ENCODE results near the gene CHST1. TPM values are rescaled to one million over a fixed set of nuclear protein-coding genes. Genes with fewer than 3 reads are reported as not detected.

CHST1 gene
- total RNA-seq, 2 experiments from 2014 or later, result 0.11 to 0.12 TPM

DNA sequence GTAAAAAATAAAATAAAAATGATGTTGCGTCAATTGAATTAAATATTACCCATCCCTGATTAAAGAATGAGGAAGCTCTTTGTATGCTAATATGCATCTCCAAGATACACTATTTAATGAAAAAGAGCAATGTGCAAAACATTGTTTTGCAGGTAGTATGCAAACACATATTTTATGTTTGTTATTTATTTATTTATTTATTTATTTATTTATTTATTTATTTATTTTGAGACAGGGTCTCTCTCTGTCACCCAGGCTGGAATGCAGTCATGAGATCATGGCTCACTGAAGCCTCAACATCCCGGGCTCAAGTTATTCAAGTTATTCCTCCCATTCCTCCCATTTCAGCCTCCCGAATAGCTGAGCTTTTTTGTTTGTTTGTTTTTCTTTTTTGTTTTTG lies 7.2 kb upstream of the CHST1 start:
- intact Hi-C loops (cut with DNase I, micrococcal nuclease), result no loop called here
- Mint-ChIP-seq H3K27ac (no peak overlapping the region), H3K4me1 (no peaks in the 10 kb centered on the region), H3K36me3 (ENCODE audit: low read depth) (no peaks in the 10 kb centered on the region), H3K9me3 (ENCODE audit: low read depth) (no peaks in the 10 kb centered on the region), H3K4me3 (no peak overlapping the region), H3K27me3 (peaks cover 4% of the 10 kb centered on the region)
- ATAC-seq (no peak), DNase-seq (no peak)
- ChIA-PET CTCF (interaction anchor here (0.6 to 2.5 kb wide), 2 partner anchors 18 to 99 kb away, joined by 3 to 8 read pairs; no protein-coding TSS in a partner anchor), POLR2A (no interaction called here)

GRCh38 chr11:45671246-45672171 lies 6.1 kb upstream of the CHST1 start:
- Mint-ChIP-seq H3K4me3 (no peak overlapping the region), H3K36me3 (ENCODE audit: low read depth) (no peaks in the 10 kb centered on the region), H3K27ac (no peak overlapping the region), H3K4me1 (no peaks in the 10 kb centered on the region), H3K27me3 (peaks cover 15% of the 10 kb centered on the region), H3K9me3 (ENCODE audit: low read depth) (no peaks in the 10 kb centered on the region)
- POLR2A ChIA-PET, result no interaction called here
- DNase-seq, result no peak
- no peak for ATAC-seq
- intact Hi-C loops (cut with DNase I, micrococcal nuclease), result no loop called here
- CTCF ChIA-PET, result no interaction called here

DNA sequence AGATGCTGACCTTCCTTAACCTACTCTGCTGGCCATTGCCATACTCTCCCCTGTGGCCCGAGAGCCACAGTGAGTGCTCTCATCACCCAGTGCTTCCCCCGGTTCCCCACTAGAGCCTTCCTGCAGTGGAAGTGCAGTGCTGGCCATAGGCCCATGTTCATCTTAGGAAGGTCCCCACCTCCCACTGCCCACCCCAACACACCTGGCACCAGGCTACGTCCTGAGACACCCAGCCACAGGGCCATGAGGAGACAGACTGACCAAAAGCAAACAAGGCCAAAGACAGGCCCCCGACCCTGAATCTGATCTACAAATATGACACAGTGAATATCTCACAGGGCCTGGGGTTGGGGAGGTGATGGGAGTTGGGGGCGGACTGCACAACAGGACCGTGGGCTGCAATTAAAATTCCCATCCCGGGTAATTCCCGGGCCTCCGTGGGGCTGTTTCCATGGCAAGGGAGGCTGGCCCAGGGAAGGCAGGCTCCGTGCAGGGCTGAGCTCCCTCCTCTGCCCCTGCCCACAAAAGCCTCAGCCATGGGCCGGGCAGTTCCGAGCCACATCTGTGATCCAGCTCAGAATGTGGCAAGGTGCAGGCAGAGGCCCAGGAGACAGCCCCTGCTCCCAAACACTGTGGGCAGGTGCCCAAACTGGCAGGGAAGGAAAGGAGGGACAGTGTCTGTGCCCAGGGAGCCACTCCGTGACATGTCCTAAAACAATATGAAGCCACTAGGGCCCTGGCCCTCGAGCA lies 5.1 kb upstream of the CHST1 start:
- H3K4me1 Mint-ChIP-seq, result no peaks in the 10 kb centered on the region

GRCh38 chr11:45669956-45670355 lies 4.5 kb upstream of the CHST1 start:
- Mint-ChIP-seq H3K4me1 (no peaks in the 10 kb centered on the region), H3K4me3 (no peak overlapping the region), H3K9me3 (ENCODE audit: low read depth) (no peaks in the 10 kb centered on the region), H3K36me3 (ENCODE audit: low read depth) (no peaks in the 10 kb centered on the region), H3K27me3 (peaks cover 22% of the 10 kb centered on the region), H3K27ac (no peak overlapping the region)
- ATAC-seq (no peak), DNase-seq (no peak)
- ChIA-PET POLR2A (no interaction called here), CTCF (interaction anchor here (0.6 to 3.6 kb wide), 2 partner anchors 101 to 310 kb away, joined by 3 to 13 read pairs; no protein-coding TSS in a partner anchor)
- intact Hi-C loops (cut with DNase I, micrococcal nuclease), result loop anchor here in 1 of 2 experiments (10.0 kb wide), 1 partner anchor 525 kb away; the partner anchor contains the start of gene PRDM11

More for the DNA sequence above, 5.1 kb upstream of the CHST1 start:
- H3K9me3 Mint-ChIP-seq (ENCODE audit: low read depth), result no peaks in the 10 kb centered on the region
- ChIA-PET CTCF (no interaction called here), POLR2A (no interaction called here)
- H3K4me3 Mint-ChIP-seq, result no peak overlapping the region
- peaks cover 22% of the 10 kb centered on the region for H3K27me3 Mint-ChIP-seq
- DNase-seq (no peak), ATAC-seq (no peak)
- H3K27ac Mint-ChIP-seq, result no peak overlapping the region
- intact Hi-C loops (cut with DNase I, micrococcal nuclease), result no loop called here
- H3K36me3 Mint-ChIP-seq (ENCODE audit: low read depth), result no peaks in the 10 kb centered on the region

- Mint-ChIP-seq H3K4me3 (no peak overlapping the region), H3K27me3 (peaks cover 22% of the 10 kb centered on the region)
- intact Hi-C loops (cut with DNase I, micrococcal nuclease), result loop anchor here in 1 of 2 experiments (10.0 kb wide), 1 partner anchor 524 kb away; the partner anchor contains the start of gene PRDM11
Measured at GRCh38 chr11:45669146-45669545, 3.7 kb upstream of the CHST1 start.

DNA sequence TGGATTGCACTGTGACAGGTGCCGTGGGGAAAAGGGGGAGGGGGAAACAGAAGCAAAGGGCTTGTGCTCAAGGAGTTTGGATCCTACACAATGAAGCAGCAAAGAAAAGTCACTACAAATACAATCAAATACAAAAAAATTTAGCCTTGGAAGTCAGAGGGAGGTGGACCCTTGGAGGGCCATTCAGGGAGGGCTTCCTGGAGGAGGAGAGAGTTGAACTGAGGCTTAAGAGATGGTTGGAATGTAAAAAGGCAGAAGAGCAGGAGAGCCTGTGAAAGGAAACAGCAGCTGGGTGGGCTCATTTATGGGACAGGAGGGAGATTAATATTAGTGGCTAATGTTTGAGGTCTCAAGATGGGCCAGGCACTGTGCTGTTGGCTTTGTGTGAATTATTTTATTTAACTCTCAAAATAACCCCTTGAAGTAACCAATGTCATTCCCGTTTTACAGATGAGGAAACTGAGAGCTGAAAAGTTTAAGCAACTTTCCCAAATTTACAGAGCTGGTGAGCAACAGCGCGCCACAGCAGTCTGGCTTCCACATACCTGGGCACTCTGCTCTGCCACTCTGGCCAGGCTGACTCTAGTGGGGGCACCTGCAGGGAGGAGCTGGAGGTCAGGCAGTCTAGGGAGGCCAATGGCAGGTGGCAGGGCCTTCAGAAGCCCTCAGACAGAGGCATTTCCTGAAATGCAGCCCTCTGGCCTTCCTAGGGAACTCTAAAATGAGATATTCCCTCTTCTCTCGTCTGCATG lies 2.7 kb upstream of the CHST1 start:
- H3K27me3 Mint-ChIP-seq, result peaks cover 31% of the 10 kb centered on the region
- H3K36me3 Mint-ChIP-seq (ENCODE audit: low read depth), result no peaks in the 10 kb centered on the region
- CTCF ChIA-PET, result interaction anchor here (0.8 to 3.6 kb wide), 3 partner anchors 11 to 297 kb away, joined by 3 to 13 read pairs (median 11); no protein-coding TSS in a partner anchor
- H3K4me1 Mint-ChIP-seq, result peaks cover 2% of the 10 kb centered on the region
- no peak for ATAC-seq
- H3K9me3 Mint-ChIP-seq (ENCODE audit: low read depth), result no peaks in the 10 kb centered on the region
- intact Hi-C loops (cut with DNase I, micrococcal nuclease), result loop anchor here in 1 of 2 experiments (10.0 kb wide), 1 partner anchor 523 kb away; the partner anchor contains the start of gene PRDM11
- no peak overlapping the region for H3K4me3 Mint-ChIP-seq
- no peak for DNase-seq
- POLR2A ChIA-PET, result no interaction called here
- no peak overlapping the region for H3K27ac Mint-ChIP-seq

More at GRCh38 chr11:45669146-45669545, 3.7 kb upstream of the CHST1 start:
- ChIA-PET POLR2A (no interaction called here), CTCF (interaction anchor here (0.6 to 3.6 kb wide), 3 partner anchors 102 to 309 kb away, joined by 3 to 13 read pairs (median 3); no protein-coding TSS in a partner anchor)
- ATAC-seq (no peak), DNase-seq (no peak)
- Mint-ChIP-seq H3K36me3 (ENCODE audit: low read depth) (no peaks in the 10 kb centered on the region), H3K9me3 (ENCODE audit: low read depth) (no peaks in the 10 kb centered on the region), H3K4me1 (no peaks in the 10 kb centered on the region), H3K27ac (no peak overlapping the region)

GRCh38 chr11:45666648-45667642 lies 1.5 kb upstream of the CHST1 start:
- intact Hi-C loops (cut with DNase I, micrococcal nuclease), result loop anchor here in 1 of 2 experiments (10.0 kb wide), 1 partner anchor 522 kb away; the partner anchor contains the start of gene PRDM11
- DNase-seq (no peak), ATAC-seq (no peak)
- H3K27ac Mint-ChIP-seq, result no peak overlapping the region
- ChIA-PET POLR2A (no interaction called here), CTCF (interaction anchor here (0.6 to 3.6 kb wide), 3 partner anchors 10 to 261 kb away, joined by 3 to 13 read pairs (median 11); no protein-coding TSS in a partner anchor)
- H3K36me3 Mint-ChIP-seq (ENCODE audit: low read depth), result no peaks in the 10 kb centered on the region
- no peaks in the 10 kb centered on the region for H3K9me3 Mint-ChIP-seq (ENCODE audit: low read depth)
- peaks cover 39% of the 10 kb centered on the region for H3K27me3 Mint-ChIP-seq
- peaks cover 5% of the 10 kb centered on the region for H3K4me1 Mint-ChIP-seq
- H3K4me3 Mint-ChIP-seq, result no peak overlapping the region

DNA sequence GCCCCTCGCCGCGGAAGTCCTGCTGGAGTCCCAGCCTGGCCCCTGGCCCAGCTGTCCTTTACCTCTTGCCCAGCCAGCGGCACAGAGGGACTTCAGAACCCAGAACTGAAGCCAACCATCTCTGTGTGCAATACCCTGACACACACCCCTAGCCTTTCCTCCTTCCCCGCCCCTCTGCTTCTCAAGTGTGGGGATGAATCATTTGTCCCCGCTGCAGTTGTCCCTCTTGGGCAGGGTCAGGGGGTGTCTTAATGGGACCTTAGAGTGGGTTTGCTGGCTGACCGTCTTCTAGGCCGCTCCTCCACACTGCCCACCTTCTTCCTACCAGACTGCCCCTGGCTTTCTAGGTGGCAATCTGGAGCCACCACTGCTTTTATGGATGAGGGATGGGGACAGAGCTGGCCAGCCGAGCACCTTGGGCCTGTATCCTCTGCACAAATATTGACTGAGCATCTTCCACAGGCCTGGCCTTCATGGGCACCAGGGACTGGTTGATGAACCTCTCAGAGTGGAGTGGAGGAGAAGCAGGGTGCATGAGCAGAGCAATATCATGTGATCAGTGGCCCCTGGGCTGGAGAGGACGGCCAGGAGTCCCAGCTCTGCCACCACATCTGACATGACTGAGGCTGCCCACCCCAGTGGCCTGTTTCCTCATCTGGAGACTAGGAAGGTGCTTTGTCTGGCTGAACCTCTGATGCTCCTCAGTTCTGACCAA lies 668 bp upstream of the CHST1 start:
- H3K36me3 Mint-ChIP-seq (ENCODE audit: low read depth), result no peaks in the 10 kb centered on the region
- H3K9me3 Mint-ChIP-seq (ENCODE audit: low read depth), result no peaks in the 10 kb centered on the region
- CTCF ChIA-PET, result interaction anchor here (0.6 to 3.6 kb wide), 3 partner anchors 9 to 260 kb away, joined by 3 to 13 read pairs (median 11); no protein-coding TSS in a partner anchor
- peak overlapping the region; percentile 47 for H3K4me3 Mint-ChIP-seq
- POLR2A ChIA-PET, result no interaction called here
- ATAC-seq, result no peak
- peaks cover 43% of the 10 kb centered on the region for H3K27me3 Mint-ChIP-seq
- no peak for DNase-seq
- intact Hi-C loops (cut with DNase I, micrococcal nuclease), result loop anchor here in 1 of 2 experiments (2.0 to 10.0 kb wide), 2 partner anchors 105 to 521 kb away; partner anchors contain the start of gene PRDM11
- peaks cover 5% of the 10 kb centered on the region for H3K4me1 Mint-ChIP-seq
- H3K27ac Mint-ChIP-seq, result no peak overlapping the region

DNA sequence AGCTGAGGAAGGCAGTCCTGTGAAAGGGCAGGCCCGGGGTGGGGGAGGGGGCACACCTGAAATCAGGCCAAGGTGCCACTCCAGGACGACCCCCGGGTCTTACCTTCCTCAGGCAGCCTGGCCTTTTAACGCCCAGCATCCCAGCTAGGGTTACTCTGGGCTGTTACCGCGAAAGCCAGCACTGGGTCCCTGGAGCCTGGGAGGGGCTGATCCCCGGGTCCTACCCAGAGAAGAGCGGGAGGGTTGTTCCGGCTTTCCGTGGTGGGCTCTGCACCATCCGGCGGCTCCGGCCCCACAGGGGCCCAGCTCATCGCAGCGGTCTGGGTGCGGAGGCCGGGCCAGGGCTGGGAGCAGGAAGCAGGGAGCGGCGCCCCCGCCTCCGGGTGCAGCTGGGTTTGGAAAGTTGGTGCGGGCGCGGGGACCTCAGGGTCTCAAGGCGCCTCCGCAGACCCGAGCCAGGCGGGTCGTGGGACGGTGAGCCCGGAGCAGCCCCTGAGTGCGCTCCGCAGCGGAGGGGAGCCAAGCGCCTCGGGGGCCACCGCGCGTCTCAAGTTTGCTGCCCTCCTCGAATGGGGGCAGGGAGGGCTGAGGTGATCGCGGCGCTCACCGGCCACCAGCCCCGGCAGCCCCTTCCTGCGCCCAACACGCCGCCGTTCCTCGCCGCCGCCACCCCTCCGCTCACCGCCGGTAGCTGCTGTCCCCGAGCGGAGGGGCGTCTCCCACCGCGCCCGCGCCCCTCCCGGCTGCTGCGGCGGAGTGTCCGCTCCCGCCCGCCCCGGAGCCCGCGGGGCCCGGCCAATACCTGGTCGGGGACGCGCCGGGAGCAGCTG lies 831 bp downstream of the CHST1 start:
- Mint-ChIP-seq H3K27ac (no peak overlapping the region), H3K4me1 (peaks cover 5% of the 10 kb centered on the region), H3K4me3 (no peak overlapping the region), H3K9me3 (ENCODE audit: low read depth) (no peaks in the 10 kb centered on the region), H3K36me3 (ENCODE audit: low read depth) (no peaks in the 10 kb centered on the region), H3K27me3 (peaks cover 54% of the 10 kb centered on the region)
- POLR2A ChIA-PET, result no interaction called here
- intact Hi-C loops (cut with DNase I, micrococcal nuclease), result loop anchor here (2.0 to 10.0 kb wide), 4 partner anchors 63 to 520 kb away; partner anchors contain the start of gene PRDM11 (in 1 of the 2)
- ATAC-seq (no peak), DNase-seq (peak; percentile 17)
- CTCF ChIA-PET, result interaction anchor here (0.8 to 2.6 kb wide), 3 partner anchors 10 to 107 kb away, joined by 3 to 11 read pairs (median 9); no protein-coding TSS in a partner anchor
